Measurements from ENCODE around the gene CRELD1.

CRELD1 gene

DNA sequence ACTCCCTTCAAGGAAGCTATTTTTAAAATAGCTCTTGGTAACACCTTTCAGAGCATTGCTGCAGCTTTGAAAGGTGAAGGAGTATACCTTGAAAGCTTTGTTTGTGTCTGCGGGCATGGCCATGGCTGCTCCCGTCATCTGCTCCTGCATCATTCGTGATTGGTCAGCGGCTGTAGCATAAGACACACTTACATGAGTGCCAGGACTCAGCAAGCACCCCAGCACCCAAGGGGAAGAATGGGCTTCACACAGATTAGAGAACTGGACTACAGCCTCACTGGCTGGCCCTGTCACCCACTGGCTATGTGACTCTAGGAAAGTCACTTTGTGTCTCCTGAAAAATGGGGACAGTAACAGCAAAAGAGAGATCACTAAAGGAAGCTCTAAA, 36.0 kb downstream of the CRELD1 start:
- TF ChIP-seq CTCF (IDR thresholded peaks at IDR 0.05; ENCODE audit: low read depth, low read length), result no peak
- H3K4me3 ChIP-seq (ENCODE audit: low read depth, low read length), result no peak overlapping the region

GRCh38 chr3:9970020-9970652, 36.5 kb downstream of the CRELD1 start:
- no peak for TF ChIP-seq CTCF (IDR thresholded peaks at IDR 0.05; ENCODE audit: low read depth, low read length)
- no peak overlapping the region for H3K4me3 ChIP-seq (ENCODE audit: low read depth, low read length)

GRCh38 chr3:9976721-9977709, 43.4 kb downstream of the CRELD1 start:
- no peak overlapping the region for H3K4me3 ChIP-seq (ENCODE audit: low read depth, low read length)
- no peak for TF ChIP-seq CTCF (IDR thresholded peaks at IDR 0.05; ENCODE audit: low read depth, low read length)

GRCh38 chr3:9978710-9979305, 45.2 kb downstream of the CRELD1 start:
- TF ChIP-seq CTCF (IDR thresholded peaks at IDR 0.05; ENCODE audit: low read depth, low read length), result no peak
- no peak overlapping the region for H3K4me3 ChIP-seq (ENCODE audit: low read depth, low read length)

DNA sequence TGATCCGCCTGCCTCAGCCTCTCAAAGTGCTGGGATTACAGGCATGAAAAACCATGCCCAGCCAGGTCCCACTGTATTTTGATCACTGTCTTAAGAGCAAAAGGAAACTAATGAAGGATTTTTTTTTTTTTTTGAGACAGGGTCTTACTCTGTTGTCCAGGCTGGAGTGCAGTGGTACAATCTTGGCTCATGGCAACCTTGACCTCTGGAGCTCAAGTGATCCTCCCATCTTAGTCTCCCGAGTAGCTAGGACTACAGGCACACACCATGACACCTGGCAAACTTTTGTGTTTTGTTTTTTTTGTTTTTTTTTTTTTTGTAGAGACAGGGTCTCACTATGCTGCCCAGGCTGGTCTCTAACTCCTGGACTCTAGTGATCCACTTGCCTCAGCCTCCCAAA, 46.6 kb downstream of the CRELD1 start:
- TF ChIP-seq CTCF (IDR thresholded peaks at IDR 0.05; ENCODE audit: low read depth, low read length), result no peak
- no peak overlapping the region for H3K4me3 ChIP-seq (ENCODE audit: low read depth, low read length)

GRCh38 chr3:9986230-9986725, 52.6 kb downstream of the CRELD1 start:
- TF ChIP-seq CTCF (IDR thresholded peaks at IDR 0.05; ENCODE audit: low read depth, low read length), result no peak
- peak overlapping the region; percentile 99 for H3K4me3 ChIP-seq (ENCODE audit: low read depth, low read length)

Measured in WI38 (cell line).